ENCODE results near the gene VAV2.

DNA sequence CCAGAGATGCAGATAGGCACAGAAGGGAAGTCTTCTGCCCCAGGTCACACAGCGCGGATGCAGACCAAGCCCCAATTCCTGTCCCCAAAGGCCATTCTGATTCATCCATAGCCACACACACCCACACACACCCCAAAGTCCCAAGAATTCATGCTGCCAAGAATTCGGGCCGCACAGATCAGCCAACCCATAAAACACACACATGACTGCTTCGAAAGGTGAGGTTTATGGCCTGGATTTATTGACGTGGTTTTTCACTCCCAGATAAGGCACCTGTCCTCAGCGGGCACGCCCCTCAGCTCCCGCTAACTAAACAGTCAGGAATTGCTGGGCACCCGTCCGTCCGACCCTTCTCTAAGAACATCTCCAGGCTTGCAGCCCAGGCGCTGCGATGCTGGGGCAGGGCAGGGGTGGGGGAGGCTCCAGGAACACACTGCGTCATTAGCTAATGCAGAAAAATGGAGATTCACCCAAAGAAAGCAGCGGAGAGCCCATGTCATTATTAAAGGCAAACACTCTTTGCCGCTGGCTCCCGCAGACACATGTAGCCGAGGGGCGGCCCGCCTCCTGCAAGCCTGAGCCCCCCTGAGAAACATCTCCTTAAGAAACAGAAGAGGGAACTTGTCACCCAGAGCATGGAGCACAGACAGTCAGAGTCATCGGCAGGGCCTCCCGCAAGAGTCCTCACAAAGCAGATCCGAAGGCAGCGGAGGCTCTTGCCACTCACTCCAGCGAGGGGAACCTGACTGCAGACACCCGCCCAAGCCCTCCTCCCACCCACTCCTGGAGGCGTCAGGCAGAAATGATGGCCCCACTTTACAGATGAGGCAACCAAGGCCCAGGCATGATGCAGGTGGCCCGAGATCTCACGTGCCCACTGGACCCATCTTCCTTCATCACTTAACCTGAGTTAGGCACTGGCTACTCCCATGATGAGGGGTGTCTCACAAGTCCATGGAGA lies 19.9 kb downstream of the VAV2 start:
- TF ChIP-seq POLR2A (IDR thresholded peaks at IDR 0.05): no peak
- TF ChIP-seq, protein P1, sequence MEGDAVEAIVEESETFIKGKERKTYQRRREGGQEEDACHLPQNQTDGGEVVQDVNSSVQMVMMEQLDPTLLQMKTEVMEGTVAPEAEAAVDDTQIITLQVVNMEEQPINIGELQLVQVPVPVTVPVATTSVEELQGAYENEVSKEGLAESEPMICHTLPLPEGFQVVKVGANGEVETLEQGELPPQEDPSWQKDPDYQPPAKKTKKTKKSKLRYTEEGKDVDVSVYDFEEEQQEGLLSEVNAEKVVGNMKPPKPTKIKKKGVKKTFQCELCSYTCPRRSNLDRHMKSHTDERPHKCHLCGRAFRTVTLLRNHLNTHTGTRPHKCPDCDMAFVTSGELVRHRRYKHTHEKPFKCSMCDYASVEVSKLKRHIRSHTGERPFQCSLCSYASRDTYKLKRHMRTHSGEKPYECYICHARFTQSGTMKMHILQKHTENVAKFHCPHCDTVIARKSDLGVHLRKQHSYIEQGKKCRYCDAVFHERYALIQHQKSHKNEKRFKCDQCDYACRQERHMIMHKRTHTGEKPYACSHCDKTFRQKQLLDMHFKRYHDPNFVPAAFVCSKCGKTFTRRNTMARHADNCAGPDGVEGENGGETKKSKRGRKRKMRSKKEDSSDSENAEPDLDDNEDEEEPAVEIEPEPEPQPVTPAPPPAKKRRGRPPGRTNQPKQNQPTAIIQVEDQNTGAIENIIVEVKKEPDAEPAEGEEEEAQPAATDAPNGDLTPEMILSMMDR (IDR thresholded peaks at IDR 0.05): no peak
